Astrocyte (in vitro differentiated cells and primary cell): ENCODE data around the gene SLC35C1.

Experiments used
- CTCF ChIP-seq: IDR thresholded peaks from 2 replicates; pipeline ENCODE4 v1.5.1; 2011; ENCODE audit warnings: low read depth, mild to moderate bottlenecking, inconsistent platforms, low read length, moderate library complexity; ENCODE audit not compliant: insufficient read depth
- EZH2 ChIP-seq: IDR thresholded peaks from 2 replicates; pipeline ENCODE4 v1.6.1; 2012; ENCODE audit warnings: mild to moderate bottlenecking, low read length, inconsistent platforms; ENCODE audit not compliant: insufficient read depth

- TF ChIP-seq EZH2 (no peak), CTCF (no peak)
These were observed 4.7 kb upstream of the SLC35C1 start for GRCh38 chr11:45800261-45800660.
